NCI-H460 (cell line): ENCODE data around the gene KCND2. TPM values are rescaled to one million over a fixed set of nuclear protein-coding genes. Genes with fewer than 3 reads are reported as not detected.

Source experiments
- DNase-seq: peaks from one replicate; pipeline ENCODE4 v3.0.0-alpha.2; 2016; ENCODE audit warnings: low read depth; ENCODE audit errors: extremely low read depth
- total RNA-seq: library from RNA; depleted of rRNA; stranded (reverse); fragments of >200 nt; shearing (Covaris generic); gene quantifications from 2 replicates; pipeline ENCODE4 v1.2.3, GENCODE V29; 2014

Gene KCND2
- total RNA-seq, 1 experiment from 2014 or later = not detected

DNA sequence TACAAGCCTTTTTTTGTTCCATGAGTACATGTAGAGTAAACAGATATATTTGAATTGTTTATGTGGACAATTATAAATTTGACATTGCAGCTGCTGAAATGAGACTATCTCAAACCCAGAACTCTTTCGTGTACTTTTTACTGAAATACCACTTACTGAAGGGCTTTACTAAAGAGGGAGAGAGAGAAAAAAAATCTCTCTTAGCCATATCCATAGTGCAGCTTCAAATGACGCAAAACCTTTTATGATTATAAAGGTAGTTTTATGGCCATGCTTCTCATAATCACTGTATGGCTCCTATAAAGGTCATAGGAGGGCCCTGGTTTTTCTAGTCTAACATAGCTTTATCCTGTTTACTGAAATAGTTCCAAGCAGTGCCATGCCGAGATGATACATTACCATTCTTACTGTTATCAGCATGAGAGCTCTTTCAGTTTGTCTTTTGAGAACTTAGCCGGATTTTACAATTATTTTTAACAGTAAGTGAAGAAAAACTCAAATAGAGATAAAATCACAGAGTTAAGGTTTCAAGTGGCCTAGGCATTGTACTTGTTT is 35.1 kb downstream of the KCND2 start:
- no peak for DNase-seq

DNA sequence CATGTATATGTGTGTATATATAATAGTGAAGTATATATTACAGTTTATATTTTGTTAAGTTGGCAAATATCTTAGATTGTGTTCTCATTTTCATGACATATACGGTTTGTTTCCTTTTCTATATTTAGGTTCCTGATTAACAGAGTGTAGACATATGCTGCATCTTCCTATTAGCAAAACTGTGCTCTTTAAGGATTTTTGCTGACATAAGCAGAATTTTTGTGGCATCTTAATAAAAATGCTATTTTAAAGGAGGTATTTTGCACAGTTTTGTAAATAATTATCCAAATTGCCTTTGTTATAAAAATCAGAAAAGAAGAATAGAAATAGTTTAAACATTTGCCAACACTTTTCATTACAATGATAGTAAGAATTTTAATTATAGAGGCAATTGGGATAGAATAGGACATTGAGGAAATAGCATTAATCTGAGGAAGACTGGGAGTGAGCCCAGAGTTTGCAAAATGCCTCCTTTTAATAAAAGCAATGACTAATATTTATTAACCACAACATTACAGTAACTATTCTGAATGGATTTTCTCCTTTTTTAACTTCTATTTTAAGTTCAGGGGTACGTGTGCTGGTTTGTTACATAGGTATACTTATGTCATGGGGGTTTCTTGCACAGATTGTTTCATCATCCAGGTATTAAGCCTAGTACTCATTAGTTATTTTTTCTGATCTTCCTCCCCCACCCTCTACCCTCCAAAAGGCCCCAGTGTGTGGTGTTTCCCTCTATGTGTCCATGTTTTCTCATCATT is 38.2 kb downstream of the KCND2 start:
- no peak for DNase-seq

DNA sequence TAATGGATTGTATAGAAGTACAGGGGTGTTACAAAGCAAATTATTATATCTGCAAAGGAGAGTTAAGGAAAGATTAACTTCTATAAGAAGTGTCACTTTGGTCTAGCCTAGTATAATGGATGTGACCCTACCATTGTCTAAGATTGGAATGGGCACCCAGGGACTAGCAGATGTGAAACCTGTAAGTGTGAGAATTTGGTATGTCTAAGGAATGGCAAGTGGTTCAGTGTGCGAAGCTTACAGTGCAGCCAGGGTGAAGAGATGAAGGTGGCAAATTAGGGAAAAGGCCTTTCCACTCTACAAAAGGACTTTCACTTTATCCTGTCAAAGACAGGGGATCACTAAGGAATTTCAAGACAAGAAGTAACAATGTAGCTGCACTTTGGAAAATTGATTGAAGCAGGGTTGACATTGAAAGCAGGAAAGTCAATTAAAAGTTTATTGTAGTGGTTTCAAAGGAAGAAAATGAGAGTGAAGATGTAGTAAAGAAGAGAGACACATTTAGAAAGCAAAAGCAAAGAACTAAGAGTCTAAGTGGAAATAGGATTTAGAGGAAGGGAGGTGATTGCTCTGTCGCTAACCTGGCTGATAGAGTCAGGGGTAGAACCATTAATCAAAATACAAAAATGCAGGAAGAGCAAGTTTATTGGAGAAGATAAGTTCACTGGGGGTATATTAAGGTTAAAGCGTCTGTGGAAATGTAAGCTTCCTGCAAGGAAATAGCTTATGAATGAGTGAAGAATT is 47.4 kb downstream of the KCND2 start:
- DNase-seq = no peak

DNA sequence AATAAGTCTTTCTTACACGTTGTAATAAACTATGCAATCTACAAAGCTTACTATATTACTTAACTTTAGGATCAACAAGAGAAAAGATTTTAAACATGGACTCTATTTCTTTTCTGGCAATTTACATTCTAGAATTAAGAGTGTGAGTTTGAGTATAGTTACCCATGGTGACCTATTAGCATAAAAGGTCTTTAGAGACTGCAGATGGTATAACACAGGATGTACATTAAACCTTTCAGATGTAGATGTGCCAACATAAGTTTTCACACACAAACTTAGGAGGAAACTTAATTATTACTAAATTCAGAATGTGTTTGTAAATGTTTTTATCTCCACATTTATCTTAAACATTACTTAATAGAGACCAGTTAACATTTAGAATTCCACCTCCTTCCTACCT is 54.1 kb downstream of the KCND2 start:
- DNase-seq = no peak

DNA sequence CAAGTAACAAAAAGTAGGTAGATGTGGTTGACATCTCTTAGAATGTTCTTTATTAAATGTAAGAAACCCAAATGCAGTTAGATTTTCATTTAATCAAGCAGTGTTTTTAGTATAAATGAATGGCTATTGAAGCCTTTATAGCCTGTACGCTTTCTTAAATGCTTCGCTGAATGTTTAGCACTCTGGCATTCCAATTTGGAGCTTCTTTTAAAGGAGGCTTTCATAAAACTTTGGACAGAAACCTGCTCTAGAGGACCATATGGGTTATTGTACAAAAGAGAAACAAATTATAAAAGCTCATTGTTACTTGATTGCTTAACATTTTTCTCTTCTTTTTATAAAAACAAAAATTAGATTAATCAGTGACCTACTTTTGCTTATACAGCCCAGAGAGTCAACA is 59.5 kb downstream of the KCND2 start:
- DNase-seq = no peak

DNA sequence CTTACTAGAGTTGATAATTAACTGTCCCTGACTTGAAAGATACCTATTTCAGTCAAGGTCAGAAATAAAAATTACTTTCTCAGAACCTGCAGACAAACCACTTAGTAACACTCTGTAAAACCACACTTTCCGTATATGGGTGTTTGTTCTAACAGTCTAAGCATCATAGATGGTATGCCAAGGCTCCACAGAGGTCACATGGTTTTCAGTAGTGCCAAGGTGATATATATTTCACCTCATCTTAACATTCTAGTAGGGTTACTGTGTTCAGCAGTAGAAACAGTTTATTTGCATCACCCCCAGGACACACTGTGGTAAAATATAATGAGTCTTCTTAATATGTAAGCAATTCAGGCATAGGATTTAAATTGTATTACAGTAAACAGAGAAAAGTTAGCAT is 61.5 kb downstream of the KCND2 start:
- DNase-seq = no peak

DNA sequence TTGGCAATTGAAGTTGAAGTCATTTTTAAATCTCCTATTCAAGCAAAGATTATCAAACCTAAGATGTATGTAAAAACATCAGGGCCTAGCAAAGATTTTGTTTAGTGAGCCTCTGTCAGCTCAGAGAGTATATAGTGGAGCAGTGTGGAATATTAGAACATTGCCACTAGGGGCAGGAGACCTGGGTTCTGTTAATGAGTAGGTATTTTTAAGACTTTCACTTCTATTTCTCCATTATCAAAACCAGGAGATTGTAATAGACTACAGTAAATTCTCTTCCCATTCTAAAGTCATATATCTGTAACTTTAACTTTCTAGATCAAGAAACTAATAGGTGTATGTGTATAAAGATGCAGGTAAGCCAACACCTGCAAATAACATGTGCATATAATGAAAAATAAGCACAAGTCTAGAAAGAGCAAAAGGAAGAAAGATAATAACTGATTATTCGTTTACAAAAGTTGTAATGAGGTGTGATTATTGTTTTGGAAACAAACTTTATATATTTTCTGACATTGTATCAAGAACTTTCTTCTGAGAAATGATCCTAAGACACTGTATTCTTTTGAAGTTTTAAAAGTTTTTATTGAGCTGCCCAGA is 64.4 kb downstream of the KCND2 start:
- DNase-seq = peak; percentile 8

DNA sequence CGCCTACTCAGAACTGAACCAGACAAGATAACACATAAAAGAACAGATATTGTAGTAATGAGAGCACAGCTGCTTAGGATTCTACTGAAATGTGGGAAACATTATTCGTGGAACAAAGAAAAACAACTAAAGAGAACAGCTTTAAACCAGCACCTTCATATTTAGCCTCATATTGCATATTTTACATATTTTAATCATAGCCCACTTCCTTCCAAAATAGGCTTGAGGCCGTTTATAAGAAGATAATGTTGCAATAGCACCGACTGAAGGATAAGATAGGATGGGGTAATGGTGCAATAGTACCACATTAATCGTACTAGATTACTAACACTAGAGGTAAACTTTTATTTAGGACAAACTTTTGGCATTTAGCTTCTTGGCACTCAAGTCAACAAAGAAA is 71.3 kb downstream of the KCND2 start:
- no peak for DNase-seq

DNA sequence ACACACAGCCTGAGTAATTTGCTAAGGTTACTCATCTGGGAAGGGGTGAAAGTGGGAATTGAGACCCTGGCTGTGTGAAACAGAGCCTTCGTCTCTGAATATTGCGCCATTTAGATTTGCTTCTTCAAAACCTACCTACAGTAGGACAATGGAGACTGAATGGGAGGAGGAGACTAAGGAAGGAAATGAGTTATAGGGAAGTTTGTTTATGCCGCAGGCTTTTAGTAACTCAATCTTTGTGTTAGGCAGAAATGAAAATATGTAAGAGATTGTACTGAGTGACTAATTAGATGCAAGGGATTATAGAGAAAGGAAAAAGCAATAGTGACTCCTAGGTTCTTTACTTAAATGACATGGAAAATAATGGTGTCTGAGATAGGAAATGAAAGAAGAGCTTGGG is 80.2 kb downstream of the KCND2 start:
- no peak for DNase-seq

DNA sequence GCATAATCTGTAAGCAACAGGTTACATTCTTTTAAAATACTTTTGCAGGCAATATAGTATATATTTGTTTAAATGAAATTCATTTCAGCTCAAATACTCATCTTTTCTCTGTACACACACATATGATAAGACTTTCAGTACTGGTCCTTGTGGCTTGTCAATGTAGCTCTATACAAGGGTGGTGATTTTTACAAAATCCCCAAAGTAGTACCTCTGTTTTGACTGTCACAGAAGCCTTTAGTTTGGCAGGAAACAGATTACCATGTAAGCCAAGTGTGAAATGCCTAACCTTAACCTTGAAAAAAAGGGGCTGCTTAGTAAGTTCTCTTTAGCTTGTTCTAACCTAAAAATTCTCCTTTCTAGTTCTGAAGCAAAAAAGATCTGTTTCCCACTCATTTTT is 87.9 kb downstream of the KCND2 start:
- no peak for DNase-seq

DNA sequence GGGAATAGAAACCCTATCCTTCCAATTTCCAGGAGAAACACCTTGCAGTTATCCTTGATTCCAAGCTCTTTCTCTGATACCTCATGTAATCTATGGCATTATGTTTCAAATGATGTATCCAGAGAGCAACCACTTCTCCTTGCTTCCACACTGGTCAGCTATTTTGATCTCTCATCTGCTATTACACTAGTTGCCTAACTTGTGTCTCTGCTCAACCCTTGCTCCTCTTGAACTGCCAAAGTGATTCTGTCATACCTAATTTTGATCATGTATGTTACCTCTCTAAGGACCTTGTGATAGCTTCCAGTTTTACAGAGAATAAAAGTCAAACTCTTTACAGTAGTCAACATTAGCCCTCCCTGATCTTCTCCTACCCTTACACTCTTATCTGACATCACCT is 90.4 kb downstream of the KCND2 start:
- DNase-seq = no peak

DNA sequence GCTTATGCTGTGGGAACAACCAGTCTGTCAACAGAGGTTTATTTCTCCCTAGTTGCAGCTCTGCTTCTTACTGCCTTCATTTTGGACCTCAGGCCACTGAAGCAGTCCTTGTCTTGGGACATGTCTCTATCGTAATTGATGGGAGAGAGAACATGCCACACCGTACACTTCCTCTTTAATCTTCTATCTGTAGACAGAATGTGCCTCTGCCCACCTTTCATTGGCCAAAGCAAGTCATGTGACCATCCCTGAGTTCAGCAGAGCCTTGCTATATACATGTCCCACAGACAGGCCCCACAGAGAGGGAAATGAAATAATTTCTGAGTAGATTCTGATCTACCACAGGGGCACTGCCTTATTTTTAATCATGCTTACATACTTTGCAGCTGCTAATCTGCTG is 98.0 kb downstream of the KCND2 start:
- DNase-seq = no peak

DNA sequence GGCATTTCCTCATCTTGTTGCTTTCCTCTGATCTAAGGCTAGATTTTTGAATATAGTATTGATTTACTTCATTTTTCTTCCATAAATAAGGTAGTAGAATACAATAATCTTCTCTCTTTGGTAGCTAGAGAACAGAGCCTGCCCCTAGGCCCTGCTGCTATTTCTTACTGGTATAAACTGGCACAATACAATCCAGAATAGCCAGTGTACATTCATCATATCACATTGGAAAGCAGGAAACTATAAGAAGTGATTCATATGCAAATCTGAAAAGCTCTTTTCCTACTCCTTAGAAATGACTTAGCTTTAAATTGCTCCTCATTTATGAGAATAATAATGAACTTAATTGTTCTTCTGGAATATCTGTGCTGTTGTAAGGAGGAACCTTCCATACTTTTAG is 100.2 kb downstream of the KCND2 start:
- no peak for DNase-seq

DNA sequence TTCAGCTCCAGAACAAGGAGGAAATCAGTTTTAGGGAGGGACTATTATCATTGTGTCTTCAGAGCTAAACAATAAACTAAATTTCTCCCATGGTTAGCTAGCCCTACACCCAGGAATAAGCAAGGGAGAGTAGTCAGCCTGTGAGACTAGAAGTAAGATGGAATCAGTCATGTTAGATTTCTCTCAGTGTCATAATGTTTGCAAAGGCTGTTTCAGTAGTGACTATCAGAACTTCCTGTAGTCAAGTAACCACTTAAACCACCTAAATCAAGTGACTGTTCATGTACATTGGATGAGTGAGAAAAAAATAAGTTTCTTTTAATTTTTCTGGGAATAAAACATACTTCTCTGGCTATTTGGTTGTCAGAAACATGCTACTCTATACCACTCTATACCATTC is 121.6 kb downstream of the KCND2 start:
- DNase-seq = no peak

DNA sequence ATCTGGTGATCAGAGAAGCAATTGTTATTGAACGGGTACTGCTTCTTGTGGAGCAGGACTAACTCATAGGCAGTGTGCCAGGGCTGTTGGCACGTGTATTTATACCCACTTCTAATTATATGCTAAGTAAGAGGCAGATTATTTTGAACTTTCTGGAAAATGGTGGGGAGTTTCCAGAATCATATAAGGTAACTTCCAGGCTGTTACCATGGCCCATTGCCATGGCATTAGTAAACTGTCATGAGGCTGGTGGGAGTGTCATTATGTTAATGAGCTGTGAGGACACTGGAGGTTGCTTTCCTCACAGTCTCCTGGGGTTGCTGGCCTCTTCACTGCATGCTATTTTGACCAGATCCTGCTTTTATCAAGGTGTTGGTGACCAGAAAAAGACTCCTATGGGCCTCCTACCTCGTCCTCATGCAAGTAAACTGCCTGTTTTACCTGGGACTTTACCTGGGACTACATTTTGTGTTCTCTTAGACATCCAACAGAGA is 122.6 kb downstream of the KCND2 start:
- no peak for DNase-seq

DNA sequence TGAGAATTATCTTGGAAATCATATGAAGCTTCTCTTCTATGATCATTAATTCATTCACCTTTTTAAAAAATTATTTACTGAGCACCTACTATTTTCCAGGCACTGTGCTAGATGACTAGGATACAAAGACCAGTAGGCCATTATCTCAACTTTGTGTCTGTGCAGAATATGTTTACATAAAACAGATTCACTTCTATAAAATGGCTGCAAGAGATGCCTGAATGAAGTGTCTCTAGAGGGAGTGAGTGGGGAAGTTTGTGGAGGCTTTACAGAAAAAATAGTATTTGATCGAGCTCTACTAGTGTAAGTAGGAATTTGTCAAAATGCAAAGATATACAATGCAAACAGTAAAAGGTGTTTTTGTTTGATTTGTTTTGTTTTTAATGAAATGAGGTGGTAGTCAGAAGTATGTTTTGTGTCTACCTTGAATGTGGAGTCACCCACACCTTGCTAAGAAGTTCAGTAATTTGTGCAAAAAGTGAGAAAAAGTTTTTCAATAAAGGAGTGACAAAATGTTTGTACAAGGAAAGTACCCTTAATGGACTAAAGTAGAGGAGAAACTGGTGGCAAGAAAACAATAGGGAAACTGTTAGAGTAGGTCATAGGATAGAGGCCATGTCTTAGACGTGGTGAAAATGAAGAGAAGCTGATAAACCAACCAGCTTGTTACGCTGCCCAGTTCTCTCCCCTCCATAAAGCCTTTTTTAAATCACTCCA is 125.5 kb downstream of the KCND2 start:
- DNase-seq = no peak

DNA sequence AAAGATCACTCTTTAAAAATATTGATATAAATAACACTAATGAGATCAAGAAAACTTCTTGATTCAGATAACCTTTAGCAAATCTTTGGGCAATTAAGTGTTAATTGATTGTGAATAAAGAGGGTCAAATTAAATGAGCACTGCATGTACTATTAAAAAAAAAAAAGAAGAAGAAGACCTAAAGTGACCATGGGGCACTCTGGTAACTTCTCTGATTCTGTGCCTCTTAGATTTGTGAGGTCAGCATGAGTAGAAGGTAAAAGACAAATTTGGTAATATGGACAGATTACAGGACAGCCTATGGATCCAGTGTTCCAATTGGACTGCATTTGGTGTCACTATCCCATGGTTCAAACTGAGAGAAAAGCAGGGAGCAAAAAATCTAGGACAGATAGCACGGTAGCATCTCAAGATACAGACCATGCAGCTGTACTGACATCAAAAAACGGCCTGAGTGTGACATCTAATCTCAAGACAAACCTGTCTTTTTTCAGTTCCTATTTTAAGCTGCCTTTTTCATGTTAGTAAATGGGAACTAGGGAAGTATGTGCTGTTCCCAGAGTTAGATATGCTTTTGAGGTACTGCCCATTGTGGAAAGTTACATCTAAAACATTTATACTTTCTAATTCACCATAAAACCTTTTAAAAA is 128.0 kb downstream of the KCND2 start:
- DNase-seq = no peak

DNA sequence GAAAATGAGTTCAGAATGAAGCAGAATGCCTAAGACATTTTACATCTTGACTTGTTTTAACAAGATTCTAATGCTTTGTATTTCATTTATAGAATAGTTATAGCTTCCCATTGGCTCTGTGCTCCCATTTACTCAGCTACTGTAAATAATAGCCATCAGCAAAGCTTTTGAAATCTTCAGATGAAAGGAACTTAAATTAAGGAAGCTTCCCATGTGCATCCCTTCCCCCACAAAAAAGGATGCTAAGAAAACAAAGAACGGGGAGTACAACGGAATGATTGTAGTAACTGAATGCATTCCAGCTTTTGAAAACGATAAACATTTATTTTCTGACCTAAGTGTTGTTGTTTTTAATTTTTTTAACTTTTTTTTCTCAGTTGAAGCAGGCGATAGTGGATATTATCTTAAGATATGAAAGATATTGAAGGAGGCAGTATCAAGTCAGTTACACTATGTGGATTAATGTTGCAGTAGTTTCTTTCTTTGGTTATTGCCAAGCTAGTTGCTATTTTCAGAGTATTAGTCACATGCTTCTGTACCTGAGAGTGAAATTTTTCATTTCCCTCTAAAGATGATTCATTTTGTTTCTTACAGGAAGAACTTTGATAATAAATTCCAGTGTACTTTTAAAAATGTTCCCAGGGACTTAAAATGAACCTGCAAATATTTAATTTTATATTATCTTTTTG is 129.2 kb downstream of the KCND2 start:
- DNase-seq = no peak

DNA sequence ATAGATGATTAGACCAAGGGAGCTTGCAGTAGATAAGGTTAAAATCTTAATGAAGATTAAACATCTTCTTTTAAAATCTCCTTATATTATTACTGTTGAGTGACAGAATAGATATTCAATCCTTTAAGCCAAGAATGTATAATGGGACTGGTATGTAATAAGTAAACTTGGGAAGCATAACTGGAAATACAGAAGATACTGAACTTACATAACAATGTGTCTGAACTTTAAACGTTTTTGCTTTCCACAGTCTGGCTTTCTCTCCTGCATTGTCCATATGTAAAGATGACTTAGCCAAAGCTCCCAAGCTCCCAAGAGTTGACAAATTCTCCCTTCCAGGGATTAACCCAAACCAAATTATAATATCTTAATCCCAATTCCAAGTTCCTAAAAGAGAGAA is 129.8 kb downstream of the KCND2 start:
- no peak for DNase-seq

DNA sequence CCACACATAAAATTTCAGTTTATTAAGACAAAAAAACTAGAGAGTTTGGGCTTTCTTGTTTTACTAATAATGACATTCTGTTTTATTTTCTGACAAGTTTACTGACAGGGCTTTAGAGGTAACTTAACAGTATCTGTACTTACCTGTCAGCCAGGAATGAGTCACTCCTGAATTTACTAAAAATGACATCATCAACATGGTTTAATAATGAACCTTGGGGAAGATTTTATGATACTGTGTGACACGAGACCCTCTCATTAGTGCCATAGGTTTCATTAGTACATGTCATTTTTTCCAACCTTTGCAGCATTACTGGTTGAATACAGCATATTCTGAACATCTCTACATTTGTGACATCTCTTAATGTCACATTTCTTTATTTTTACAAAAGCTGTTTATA is 131.1 kb downstream of the KCND2 start:
- DNase-seq = no peak
